IMR-90 (cell line): ENCODE data around the gene LDB2. TPM values are rescaled to one million over a fixed set of nuclear protein-coding genes. Genes with fewer than 3 reads are reported as not detected.
A peak's percentile ranks its signal among the peaks of the same experiment; 100 is the strongest.

ENCODE experiments used
- ATAC-seq: fragments of 200-7000 bp; cut with Tn5 transposase; 2 replicates; pipeline ENCODE4 v1.9.1; 2020; ENCODE audit warnings: low read depth, mild to moderate bottlenecking, moderate library complexity
- BruUV-seq: library from RNA; stranded (reverse); fragments of 400-500 nt; replicated peaks from 2 replicates; lab custom pipeline; 2021; lab: Mats Ljungman, UMichigan
- CTCF ChIA-PET: fragments of 300-600 bp; formaldehyde crosslinking; extraction: SDS; loops from one replicate; lab custom pipeline; 2021; ENCODE audit warnings: antibody characterized with exemption; lab: Yijun Ruan, JAX
- POLR2A ChIA-PET: fragments of 300-600 bp; sonication (Branson Sonifier 250); formaldehyde crosslinking; loops from one replicate; lab custom pipeline; 2022; ENCODE audit warnings: antibody characterized with exemption; ENCODE audit not compliant: unreplicated experiment; lab: Charles Lee
- DNase-seq: peaks from one replicate; pipeline ENCODE4 v3.0.0; 2013
- H2AFZ ChIP-seq: replicated peaks from 2 replicates; pipeline ENCODE3; 2013; ENCODE audit warnings: low read length, mild to moderate bottlenecking; ENCODE audit not compliant: poor library complexity
- H2AK5ac ChIP-seq: 2 replicates; pipeline ENCODE4 v1.6.1; 2013; ENCODE audit warnings: low read depth, low read length, inconsistent platforms
- H2AK9ac ChIP-seq: replicated peaks from 2 replicates; pipeline ENCODE3; 2013; ENCODE audit warnings: mild to moderate bottlenecking, low read depth, low read length, moderate library complexity; ENCODE audit not compliant: poor library complexity
- H2BK120ac ChIP-seq: 2 replicates; pipeline ENCODE4 v1.6.1; 2013; ENCODE audit warnings: low read depth, low read length, inconsistent platforms
- H2BK15ac ChIP-seq: 3 replicates; pipeline ENCODE4 v1.6.1; 2013; ENCODE audit warnings: low read depth, low read length, inconsistent platforms
- H2BK20ac ChIP-seq: 2 replicates; pipeline ENCODE4 v1.6.1; 2013; ENCODE audit warnings: low read depth, mild to moderate bottlenecking, inconsistent platforms, low read length, moderate library complexity
- H2BK5ac ChIP-seq: 2 replicates; pipeline ENCODE4 v1.6.1; 2013; ENCODE audit warnings: mild to moderate bottlenecking, low read depth, low read length, inconsistent platforms; ENCODE audit not compliant: poor library complexity, severe bottlenecking
- H3K14ac ChIP-seq: replicated peaks from 2 replicates; pipeline ENCODE4 v1.6.1; 2013; ENCODE audit warnings: low read depth, low read length, inconsistent platforms
- H3K18ac ChIP-seq: 2 replicates; pipeline ENCODE4 v1.6.1; 2013; ENCODE audit warnings: low read depth, low read length, control low read depth
- H3K23ac ChIP-seq: 2 replicates; pipeline ENCODE4 v1.6.1; 2013; ENCODE audit warnings: low read depth, low read length, inconsistent platforms
- H3K27ac ChIP-seq: 2 replicates; pipeline ENCODE4 v1.5.1; 2013; ENCODE audit warnings: mild to moderate bottlenecking, control low read depth, low read length; ENCODE audit not compliant: insufficient read depth
- H3K27me3 ChIP-seq: 2 replicates; pipeline ENCODE4 v1.6.1; 2013; ENCODE audit warnings: low read length; ENCODE audit not compliant: control insufficient read depth, insufficient read depth
- H3K36me3 ChIP-seq: 2 replicates; pipeline ENCODE4 v1.6.1; 2013; ENCODE audit warnings: low read length, mixed read lengths; ENCODE audit not compliant: control insufficient read depth, insufficient read depth
- H3K4ac ChIP-seq: 2 replicates; pipeline ENCODE4 v1.6.1; 2013; ENCODE audit warnings: low read depth, low read length, inconsistent platforms
- H3K4me1 ChIP-seq: 2 replicates; pipeline ENCODE4 v1.6.1; 2013; ENCODE audit warnings: low read length, mixed read lengths; ENCODE audit not compliant: control insufficient read depth, insufficient read depth
- H3K4me2 ChIP-seq: 2 replicates; pipeline ENCODE4 v1.6.1; 2013; ENCODE audit warnings: low read depth, mild to moderate bottlenecking, control low read depth, low read length, moderate library complexity
- H3K4me3 ChIP-seq: 2 replicates; pipeline ENCODE4 v1.5.1; 2013; ENCODE audit warnings: low read depth, mild to moderate bottlenecking, control low read depth, low read length, moderate library complexity; ENCODE audit not compliant: insufficient read depth
- H3K56ac ChIP-seq: 2 replicates; pipeline ENCODE4 v1.6.1; 2013; ENCODE audit warnings: low read length, inconsistent platforms; ENCODE audit not compliant: insufficient read depth; ENCODE audit errors: extremely low read depth
- H3K79me1 ChIP-seq, 2 experiments: 2 replicates each; pipeline ENCODE4 v1.6.1; 2013; ENCODE audit warnings: low read length in 2 of 2, inconsistent platforms in 1 of 2, low read depth in 1 of 2
- H3K9ac ChIP-seq: 2 replicates; pipeline ENCODE4 v1.6.1; 2013; ENCODE audit warnings: low read depth, low read length, control low read depth
- H3K9me1 ChIP-seq: 2 replicates; pipeline ENCODE4 v1.6.1; 2013; ENCODE audit warnings: low read length, inconsistent platforms; ENCODE audit not compliant: insufficient read depth
- H3K9me3 ChIP-seq: 2 replicates; pipeline ENCODE4 v1.6.1; 2013; ENCODE audit warnings: low read length; ENCODE audit not compliant: control insufficient read depth, insufficient read depth
- H4K20me1 ChIP-seq: 2 replicates; pipeline ENCODE4 v1.6.1; 2013; ENCODE audit warnings: low read length, inconsistent platforms; ENCODE audit not compliant: insufficient read depth
- H4K5ac ChIP-seq: 2 replicates; pipeline ENCODE4 v1.6.1; 2013; ENCODE audit warnings: mild to moderate bottlenecking, low read depth, low read length, control low read depth
- H4K8ac ChIP-seq, 2 experiments: 2 replicates each; pipeline ENCODE4 v1.6.1; 2013; ENCODE audit warnings: low read depth in 2 of 2, low read length in 2 of 2, control low read depth in 1 of 2, inconsistent platforms in 1 of 2
- H4K91ac ChIP-seq: 2 replicates; pipeline ENCODE4 v1.6.1; 2013; ENCODE audit warnings: low read depth, low read length, inconsistent platforms; ENCODE audit not compliant: insufficient read depth
- BHLHE40 ChIP-seq: fragments of 150-350 bp; IDR thresholded peaks from 2 replicates; pipeline ENCODE4 v1.6.1; 2016; ENCODE audit warnings: mild to moderate bottlenecking, low read depth, low read length
- CEBPB ChIP-seq: IDR thresholded peaks from 2 replicates; pipeline ENCODE4 v1.6.1; 2012; ENCODE audit warnings: low read depth, low read length, improper control_type of control experiment
- NFE2L2 ChIP-seq: fragments of 150-350 bp; IDR thresholded peaks from 2 replicates; pipeline ENCODE4 v1.6.1; 2016; ENCODE audit warnings: low read depth, mild to moderate bottlenecking, low read length
- RAD21 ChIP-seq: IDR thresholded peaks from 2 replicates; pipeline ENCODE4 v1.6.1; 2012; ENCODE audit warnings: low read length, improper control_type of control experiment
- RCOR1 ChIP-seq: IDR thresholded peaks from 2 replicates; pipeline ENCODE4 v1.6.1; 2012; ENCODE audit warnings: mild to moderate bottlenecking, low read length, improper control_type of control experiment; ENCODE audit not compliant: insufficient replicate concordance
- RFX5 ChIP-seq: IDR thresholded peaks from 2 replicates; pipeline ENCODE4 v1.8.0; 2012; ENCODE audit warnings: low read depth, mild to moderate bottlenecking, low read length, moderate library complexity
- WGBS, 2 experiments: methylation state at CpG; one replicate each; pipeline versions ENCODE4 v1.1.5 to v1.1.7; 2013; ENCODE audit warnings: missing lambda C conversion rate in 2 of 2; ENCODE audit not compliant: insufficient read length in 1 of 2; ENCODE audit errors: extremely low coverage in 2 of 2; 5-methylcytosine and 5-hydroxymethylcytosine counted together
- dilution Hi-C: fragments of 300-500 bp; cut with HindIII; formaldehyde crosslinking; loops from one replicate; pipeline ENCODE4 v1.14.3; 2018; ENCODE audit warnings: low sequenced_read_pairs; ENCODE audit not compliant: unreplicated experiment
- in situ Hi-C: fragments of 300-500 bp; cut with MboI; formaldehyde crosslinking; loops from 3 replicates; pipeline ENCODE4 v1.14.3; 2019; ENCODE audit warnings: low sequenced_read_pairs, inconsistent platforms, mixed read lengths
- intact Hi-C: fragments of 100-400 bp; cut with micrococcal nuclease; formaldehyde crosslinking; loops from 2 replicates; pipeline ENCODE4 v1.10.0; 2022
- polyA plus RNA-seq, 3 experiments: library from polyadenylated mRNA; depleted of rRNA; stranded (reverse); fragments of >200 nt; gene quantifications; 2 replicates each; pipeline ENCODE4 v1.2.3, GENCODE V29; 2012; ENCODE audit warnings: low replicate concordance in 1 of 3
- total RNA-seq: library from RNA; depleted of rRNA; stranded (reverse); fragments of >200 nt; gene quantifications from 2 replicates; pipeline ENCODE4 v1.2.3, GENCODE V29; 2012
- TF ChIP-seq, protein P1 (sequence below): conservative IDR thresholded peaks from 2 replicates; pipeline ENCODE4 v1.5.1; 2012; ENCODE audit warnings: mild to moderate bottlenecking, low read depth, low read length, improper control_type of control experiment

The LDB2 gene
- total and polyA plus RNA-seq, 2 of the 4 experiments (the other 2 are of a cell fraction): 67.9 to 116 TPM

DNA sequence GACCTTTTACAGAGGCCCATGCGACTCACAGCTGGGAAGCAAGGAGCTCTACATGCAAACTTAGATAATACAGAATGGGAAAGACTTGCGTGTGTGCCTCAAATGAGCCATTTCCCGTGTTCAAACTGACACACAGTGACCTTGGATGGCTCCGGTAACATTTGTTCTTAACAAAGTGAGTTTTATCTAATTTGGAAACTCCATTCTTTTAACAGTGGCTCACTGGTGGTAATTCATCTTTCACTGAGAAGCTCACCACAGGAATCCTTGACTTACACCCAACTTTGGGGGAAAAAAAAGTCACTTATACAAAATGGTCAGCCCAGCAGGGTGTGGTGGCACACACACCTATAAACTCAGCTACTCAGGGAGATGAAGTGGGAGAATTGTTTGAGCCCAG lies 190.6 kb downstream of the LDB2 start:
- no peak overlapping the region for H3K4me3 ChIP-seq
- H2BK15ac ChIP-seq: no peak overlapping the region
- no peak overlapping the region for H3K56ac ChIP-seq
- 90% methylated on average over 2 of the region's 4 CpGs; no CpG with 5 or more reads in 1 of the 2 experiments for WGBS, 2 experiments
- no peak overlapping the region for H3K4me2 ChIP-seq
- H4K5ac ChIP-seq: no peak overlapping the region
- H3K27me3 ChIP-seq: no peaks in the 10 kb centered on the region
- no TSS peak for BruUV-seq
- no peaks in the 10 kb centered on the region for H3K36me3 ChIP-seq
- no peak overlapping the region for H2BK5ac ChIP-seq
- dilution Hi-C loops: no loop called here
- H4K8ac ChIP-seq: no peak overlapping the region
- no peaks in the 10 kb centered on the region for H3K9me1 ChIP-seq
- no peak overlapping the region for H4K91ac ChIP-seq
- H3K9me3 ChIP-seq: no peaks in the 10 kb centered on the region
- ATAC-seq (peak; percentile 66), DNase-seq (peak; percentile 83)
- no peak overlapping the region for H2AK9ac ChIP-seq
- no peak overlapping the region for H3K9ac ChIP-seq
- 0 out of 2 replicates have a peak, but pooled peaks cover 2% of the 10 kb centered on the region for H3K4me1 ChIP-seq
- in situ Hi-C loops: no loop called here
- TF ChIP-seq RFX5: no peak
- no peak for TF ChIP-seq NFE2L2
- TF ChIP-seq, protein P1, sequence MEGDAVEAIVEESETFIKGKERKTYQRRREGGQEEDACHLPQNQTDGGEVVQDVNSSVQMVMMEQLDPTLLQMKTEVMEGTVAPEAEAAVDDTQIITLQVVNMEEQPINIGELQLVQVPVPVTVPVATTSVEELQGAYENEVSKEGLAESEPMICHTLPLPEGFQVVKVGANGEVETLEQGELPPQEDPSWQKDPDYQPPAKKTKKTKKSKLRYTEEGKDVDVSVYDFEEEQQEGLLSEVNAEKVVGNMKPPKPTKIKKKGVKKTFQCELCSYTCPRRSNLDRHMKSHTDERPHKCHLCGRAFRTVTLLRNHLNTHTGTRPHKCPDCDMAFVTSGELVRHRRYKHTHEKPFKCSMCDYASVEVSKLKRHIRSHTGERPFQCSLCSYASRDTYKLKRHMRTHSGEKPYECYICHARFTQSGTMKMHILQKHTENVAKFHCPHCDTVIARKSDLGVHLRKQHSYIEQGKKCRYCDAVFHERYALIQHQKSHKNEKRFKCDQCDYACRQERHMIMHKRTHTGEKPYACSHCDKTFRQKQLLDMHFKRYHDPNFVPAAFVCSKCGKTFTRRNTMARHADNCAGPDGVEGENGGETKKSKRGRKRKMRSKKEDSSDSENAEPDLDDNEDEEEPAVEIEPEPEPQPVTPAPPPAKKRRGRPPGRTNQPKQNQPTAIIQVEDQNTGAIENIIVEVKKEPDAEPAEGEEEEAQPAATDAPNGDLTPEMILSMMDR: no peak
- TF ChIP-seq CEBPB: no peak
- TF ChIP-seq RAD21: no peak
- no peak for TF ChIP-seq BHLHE40
- TF ChIP-seq RCOR1: no peak
- no peak overlapping the region for H3K27ac ChIP-seq
- peak overlapping the region; percentile 23 for H3K14ac ChIP-seq
- no peak overlapping the region for H3K23ac ChIP-seq
- no peak overlapping the region for H3K18ac ChIP-seq
- H2AFZ ChIP-seq: no peak overlapping the region
- POLR2A ChIA-PET: no interaction called here
- H4K20me1 ChIP-seq: no peaks in the 10 kb centered on the region
- intact Hi-C loops: no loop called here
- H3K4ac ChIP-seq: no peak overlapping the region
- H3K79me1 ChIP-seq: no peaks in the 10 kb centered on the region
- no peak overlapping the region for H2BK120ac ChIP-seq
- CTCF ChIA-PET: no interaction called here
- H2BK20ac ChIP-seq: no peak overlapping the region
- H2AK5ac ChIP-seq: no peak overlapping the region
